Common myeloid progenitor, CD34-positive (primary cell): Measurements from ENCODE around the gene FERMT2.
"Not testable (repeated sequence)": the region's sequence is repeated elsewhere in the genome, so short reads cannot be mapped to it uniquely, and the experiment has no call there.

Experiments
- CTCF ChIA-PET: fragments of 350-600 bp; sonication (Branson Sonifier 250); formaldehyde crosslinking; loops from one replicate; lab custom pipeline; 2021; ENCODE audit warnings: antibody characterized with exemption; lab: Charles Lee
- POLR2A ChIA-PET: fragments of 350-600 bp; sonication (Branson Sonifier 250); formaldehyde crosslinking; loops from one replicate; lab custom pipeline; 2021; ENCODE audit warnings: antibody characterized with exemption; lab: Charles Lee
- DNase-seq, 3 donors: peaks; one replicate each; pipeline versions ENCODE4 v3.0.0 to v3.0.0-alpha.2; 2013
- H3K27ac ChIP-seq, 2 experiments: 1 replicate in 1 of 2; 2 replicates in 1 of 2; pipeline ENCODE4 v1.7.0; 2013; ENCODE audit warnings: inconsistent platforms in 2 of 2, low read length in 2 of 2, mild to moderate bottlenecking in 2 of 2, low read depth in 1 of 2, moderate library complexity in 1 of 2; ENCODE audit not compliant: severe bottlenecking in 2 of 2, insufficient read depth in 1 of 2, poor library complexity in 1 of 2
- H3K27me3 ChIP-seq, 5 experiments: replicated peaks in 2 of 5; 1 replicate in 3 of 5; 2 replicates in 2 of 5; pipeline versions ENCODE4 v1.6.1 to v1.7.0; 2013; ENCODE audit warnings: low read length in 4 of 5, mild to moderate bottlenecking in 2 of 5, moderate library complexity in 2 of 5, inconsistent platforms in 1 of 5; ENCODE audit not compliant: insufficient read depth in 5 of 5, control insufficient read depth in 4 of 5
- H3K36me3 ChIP-seq, 4 experiments: 1 replicate in 2 of 4; 2 replicates in 2 of 4; pipeline versions ENCODE4 v1.6.1 to v1.7.0; 2013; ENCODE audit warnings: low read length in 3 of 4, control low read depth in 1 of 4, mild to moderate bottlenecking in 1 of 4; ENCODE audit not compliant: control insufficient read depth in 4 of 4, insufficient read depth in 4 of 4
- H3K4me1 ChIP-seq, 4 experiments: 1 replicate in 3 of 4; 2 replicates in 1 of 4; pipeline versions ENCODE4 v1.6.1 to v1.7.1; 2013; ENCODE audit warnings: low read length in 3 of 4, mild to moderate bottlenecking in 3 of 4, control low read depth in 1 of 4, inconsistent platforms in 1 of 4, moderate library complexity in 1 of 4; ENCODE audit not compliant: control insufficient read depth in 4 of 4, insufficient read depth in 4 of 4; ENCODE audit errors: control extremely low read depth in 1 of 4
- H3K4me3 ChIP-seq, 7 experiments: 1 replicate in 4 of 7; 2 replicates in 3 of 7; pipeline versions ENCODE4 v1.5.1 to v1.7.0; 2013; ENCODE audit warnings: mild to moderate bottlenecking in 7 of 7, low read length in 6 of 7, moderate library complexity in 6 of 7, inconsistent platforms in 2 of 7, low read depth in 2 of 7, control low read depth in 1 of 7; ENCODE audit not compliant: insufficient read depth in 4 of 7, control insufficient read depth in 1 of 7; ENCODE audit errors: extremely low read depth in 1 of 7
- H3K9me3 ChIP-seq, 5 experiments: 1 replicate in 4 of 5; 2 replicates in 1 of 5; pipeline versions ENCODE4 v1.6.1 to v1.7.1; 2013; ENCODE audit warnings: low read length in 4 of 5, mild to moderate bottlenecking in 2 of 5, inconsistent platforms in 1 of 5, low read depth in 1 of 5, moderate library complexity in 1 of 5; ENCODE audit not compliant: control insufficient read depth in 4 of 5, insufficient read depth in 2 of 5; ENCODE audit errors: control extremely low read depth in 1 of 5
- WGBS: methylation state at CpG from one replicate; pipeline ENCODE4 v1.1.5; 2013; ENCODE audit not compliant: insufficient coverage; 5-methylcytosine and 5-hydroxymethylcytosine counted together

FERMT2 gene

DNA sequence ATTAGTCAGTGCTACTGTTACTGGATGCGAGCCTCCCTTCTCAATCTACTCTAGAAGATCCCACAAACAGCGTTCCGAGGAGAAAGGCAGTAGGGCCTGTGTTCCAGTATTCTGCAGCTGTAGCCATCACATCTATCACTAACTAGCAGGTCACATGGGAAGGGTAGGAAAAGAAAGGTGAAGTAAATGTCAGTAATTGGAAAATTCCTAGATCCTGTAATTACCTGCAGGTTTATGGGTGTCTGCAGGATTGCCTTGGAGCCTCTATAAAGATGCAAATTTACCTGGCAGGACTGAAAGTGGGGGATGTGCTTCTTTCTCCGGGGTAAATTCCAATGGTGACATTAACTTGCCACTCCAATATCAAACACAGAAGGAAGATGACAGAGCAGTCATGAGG lies 77.8 kb downstream of the FERMT2 start:
- WGBS = 71% methylated on average over 1 of the region's 4 CpGs
- no peak overlapping the region for H3K27ac ChIP-seq

DNA sequence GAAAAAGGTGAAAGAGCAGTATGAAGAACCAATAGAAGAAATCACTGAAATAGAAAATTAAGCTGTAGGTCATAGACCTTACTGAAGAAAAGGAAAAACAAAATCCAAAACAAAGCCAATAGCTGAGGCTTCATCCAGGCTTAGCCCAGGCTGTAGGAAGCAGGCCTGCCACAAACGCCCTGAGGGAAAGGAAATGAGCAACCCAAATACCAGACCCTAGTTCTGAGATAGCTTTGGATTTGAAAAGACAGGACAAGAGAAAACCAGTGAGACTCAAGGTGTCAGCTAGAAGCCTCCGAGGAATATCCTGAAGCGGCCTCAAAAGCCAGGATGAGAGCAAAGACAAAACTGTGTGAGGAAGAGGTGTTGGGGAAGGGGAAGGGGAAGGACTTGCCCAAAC lies 79.2 kb downstream of the FERMT2 start:
- POLR2A ChIA-PET = no interaction called here
- H3K27ac ChIP-seq = no peak overlapping the region
- no peaks in the 10 kb centered on the region for H3K4me1 ChIP-seq
- no peaks in the 10 kb centered on the region for H3K27me3 ChIP-seq
- CTCF ChIA-PET = interaction anchor here (0.5 to 1.6 kb wide), 2 partner anchors 24 to 201 kb away, joined by 3 to 4 read pairs; no protein-coding TSS in a partner anchor
- H3K9me3 ChIP-seq = no peaks in the 10 kb centered on the region
- no peak for DNase-seq
- no peaks in the 10 kb centered on the region for H3K36me3 ChIP-seq
- no peak overlapping the region for H3K4me3 ChIP-seq
- WGBS = 75% methylated on average over 1 of the region's 3 CpGs

More for the DNA sequence above, 77.8 kb downstream of the FERMT2 start:
- no peak for DNase-seq
- no peak overlapping the region for H3K4me3 ChIP-seq
- CTCF ChIA-PET = no interaction called here
- POLR2A ChIA-PET = no interaction called here
- no peaks in the 10 kb centered on the region for H3K9me3 ChIP-seq
- no peaks in the 10 kb centered on the region for H3K36me3 ChIP-seq
- no peaks in the 10 kb centered on the region for H3K27me3 ChIP-seq
- H3K4me1 ChIP-seq = peaks cover 0 to 7% (median under 1%) of the 10 kb centered on the region in 4 experiments

DNA sequence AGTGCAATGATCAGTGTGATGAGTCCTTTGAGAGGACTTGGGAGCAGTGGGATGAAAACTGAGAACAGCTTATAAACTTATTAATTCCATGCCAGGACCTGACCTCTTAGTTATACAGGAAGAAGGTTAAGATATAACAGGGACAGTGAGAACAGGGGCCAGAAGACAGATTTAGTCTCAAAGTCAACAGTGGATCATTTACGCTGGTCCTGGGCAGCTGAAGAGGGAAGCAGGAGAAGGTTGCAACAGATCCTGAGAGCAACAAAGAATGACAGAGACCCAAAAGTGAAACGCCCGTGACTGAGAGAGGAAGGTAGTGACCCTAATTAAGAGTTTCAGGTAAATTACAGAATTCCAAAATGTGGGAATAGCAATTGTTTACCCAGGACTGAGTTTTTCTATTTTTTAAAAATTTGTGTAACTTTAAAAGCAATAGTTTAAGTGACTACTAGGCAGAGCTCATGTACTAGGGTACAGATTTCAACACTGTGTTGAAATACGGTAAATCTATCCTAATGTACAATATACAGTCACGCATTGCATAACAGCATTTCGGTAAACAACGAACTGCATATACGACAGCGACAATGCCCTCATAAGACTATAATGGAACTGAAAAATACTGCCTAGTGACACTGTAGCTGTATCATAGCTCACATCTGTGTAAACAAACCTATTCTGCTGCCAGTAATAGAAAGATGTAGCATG lies 81.8 kb downstream of the FERMT2 start:
- Histone ChIP-seq H3K9me3 (no peaks in the 10 kb centered on the region), H3K4me1 (no peaks in the 10 kb centered on the region), H3K36me3 (no peaks in the 10 kb centered on the region), H3K27ac (no peak overlapping the region), H3K4me3 (no peak overlapping the region), H3K27me3 (no peaks in the 10 kb centered on the region)
- WGBS = 88% methylated on average over 8 of the region's 9 CpGs
- ChIA-PET POLR2A (no interaction called here), CTCF (no interaction called here)
- no peak for DNase-seq

DNA sequence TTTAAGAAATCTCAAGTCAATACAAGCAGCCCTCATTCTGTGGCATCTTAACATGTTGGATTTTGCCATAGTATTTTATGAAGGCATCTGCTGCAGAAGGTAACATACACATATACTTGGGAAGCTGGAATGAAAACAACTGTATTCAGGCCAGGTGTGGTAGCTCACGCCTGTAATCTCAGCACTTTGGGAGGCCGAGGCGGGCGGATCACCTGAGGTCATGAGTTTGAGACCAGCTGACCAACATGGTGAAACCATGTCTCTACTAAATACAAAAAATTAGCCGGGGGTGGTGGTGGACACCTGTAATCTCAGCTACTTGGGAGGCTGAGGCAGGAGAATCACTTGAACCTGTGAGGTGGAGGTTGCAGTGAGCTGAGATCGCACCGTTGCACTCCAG lies 86.0 kb downstream of the FERMT2 start:
- DNase-seq, H3K4me3 ChIP-seq, H3K4me1 ChIP-seq, H3K36me3 ChIP-seq, H3K27ac ChIP-seq, H3K9me3 ChIP-seq, H3K27me3 ChIP-seq, CTCF ChIA-PET: not testable (repeated sequence)
- WGBS = 100% methylated on average over 2 of the region's 7 CpGs
- POLR2A ChIA-PET = interaction anchor here (0.6 kb wide), 1 partner anchor 19 kb away, joined by 3 read pairs; no protein-coding TSS in a partner anchor

DNA sequence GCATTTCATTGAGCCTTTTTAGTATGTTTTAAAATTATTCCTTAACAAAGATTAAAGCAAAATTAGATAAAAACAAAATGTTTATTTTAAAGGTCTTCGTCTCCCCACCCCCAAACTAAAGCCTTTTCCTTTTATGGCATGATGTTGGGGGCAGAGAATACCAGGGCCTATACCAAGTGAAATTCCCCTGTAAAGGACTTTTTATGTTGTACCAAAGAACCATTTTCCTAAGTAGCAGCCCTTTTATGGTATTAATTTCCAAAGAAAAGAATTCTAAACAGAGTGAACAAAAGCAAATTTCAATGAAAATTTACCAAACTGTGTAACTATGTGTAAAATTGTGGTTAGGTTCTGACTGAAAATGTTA lies 87.5 kb downstream of the FERMT2 start:
- no peak overlapping the region for H3K27ac ChIP-seq
- CTCF ChIA-PET = no interaction called here
- no peaks in the 10 kb centered on the region for H3K36me3 ChIP-seq

DNA sequence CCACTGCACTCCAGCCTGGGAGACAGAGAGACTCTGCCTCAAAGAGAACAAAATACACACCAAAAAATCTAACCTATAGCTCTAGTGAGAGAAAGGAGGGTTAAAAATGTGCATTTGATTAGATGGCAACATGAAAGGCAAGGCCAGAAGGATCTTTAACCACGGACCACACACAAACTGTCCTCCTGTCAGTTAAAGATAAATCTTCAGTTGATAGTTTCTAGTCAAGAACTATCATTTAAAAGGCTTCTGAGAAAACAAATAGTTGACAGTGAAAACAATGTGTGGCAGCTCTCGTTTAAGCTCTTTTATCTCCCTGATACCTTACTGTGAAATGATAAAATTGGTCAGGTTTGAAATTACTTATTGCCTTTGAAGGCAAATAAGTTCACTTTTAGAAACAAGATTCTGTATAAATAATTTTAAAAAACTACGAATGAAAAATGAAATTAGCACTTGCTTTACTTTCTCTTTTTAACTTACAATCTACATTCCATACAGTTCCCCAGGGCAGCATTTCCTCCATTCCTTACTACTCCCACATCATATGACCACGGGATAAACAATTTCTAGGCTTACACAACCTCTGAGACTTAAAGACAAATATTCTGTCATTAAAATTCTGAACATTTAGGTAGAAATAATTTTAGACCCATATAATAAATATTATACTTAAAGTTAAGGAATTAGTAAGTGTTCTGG lies 88.1 kb downstream of the FERMT2 start:
- ChIA-PET CTCF (no interaction called here), POLR2A (no interaction called here)
- DNase-seq = peak in 1 of 3 donors; percentile 6
- no CpG with 5 or more reads among the region's 4 CpGs for WGBS
- no peak overlapping the region for H3K27ac ChIP-seq
- no peaks in the 10 kb centered on the region for H3K9me3 ChIP-seq
- no peak overlapping the region for H3K4me3 ChIP-seq
- no peaks in the 10 kb centered on the region for H3K4me1 ChIP-seq
- no peaks in the 10 kb centered on the region for H3K27me3 ChIP-seq
- no peaks in the 10 kb centered on the region for H3K36me3 ChIP-seq

More for the DNA sequence above, 87.5 kb downstream of the FERMT2 start:
- H3K4me3 ChIP-seq = no peak overlapping the region
- no peaks in the 10 kb centered on the region for H3K27me3 ChIP-seq
- H3K4me1 ChIP-seq = no peaks in the 10 kb centered on the region
- WGBS = no CpG with 5 or more reads among the region's 1 CpG
- no peak for DNase-seq
- H3K9me3 ChIP-seq = no peaks in the 10 kb centered on the region
- POLR2A ChIA-PET = no interaction called here

DNA sequence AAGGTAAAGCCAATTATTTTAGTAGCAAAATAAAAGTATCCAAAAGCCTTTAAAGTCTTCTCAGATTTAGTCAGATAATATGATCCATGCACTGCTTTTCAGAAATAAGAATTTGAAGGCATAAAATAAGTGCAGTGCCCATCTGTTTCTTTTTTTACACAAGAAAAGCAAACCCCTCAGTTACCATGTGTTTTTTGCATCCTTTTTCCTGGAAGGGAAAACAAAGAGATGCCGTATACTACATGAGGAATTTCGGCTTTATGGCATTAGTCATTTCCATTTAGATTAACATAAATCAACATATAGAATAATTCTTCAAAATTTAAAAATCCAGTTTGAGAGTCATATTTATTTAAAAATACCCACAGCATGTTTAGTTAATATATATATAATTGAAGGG lies 89.4 kb downstream of the FERMT2 start:
- Histone ChIP-seq H3K27ac (no peak overlapping the region), H3K4me3 (no peak overlapping the region), H3K36me3 (no peaks in the 10 kb centered on the region), H3K27me3 (no peaks in the 10 kb centered on the region), H3K4me1 (no peaks in the 10 kb centered on the region), H3K9me3 (no peaks in the 10 kb centered on the region)
- ChIA-PET POLR2A (no interaction called here), CTCF (no interaction called here)
- no CpG with 5 or more reads among the region's 2 CpGs for WGBS
- DNase-seq = no peak
